HG03045 (cell line): ENCODE results near the gene MPPE1.
"Not testable (repeated sequence)": the region's sequence is repeated elsewhere in the genome, so short reads cannot be mapped to it uniquely, and the experiment has no call there.

ENCODE experiments used
- ATAC-seq: cut with Tn5 transposase; IDR thresholded peaks from one replicate; pipeline ENCODE4 v1.9.1; 2021; ENCODE audit warnings: mild to moderate bottlenecking, moderate library complexity; ENCODE audit not compliant: unreplicated experiment

The MPPE1 gene

GRCh38 chr18:11908182-11909060 lies at the start of gene MPPE1:
Gene MPPE1, minus strand, starts transcription at chr18:11908317. Its CDS starts 11,053 bp downstream, at chr18:11897264.
- ATAC-seq = peak; percentile 86

DNA sequence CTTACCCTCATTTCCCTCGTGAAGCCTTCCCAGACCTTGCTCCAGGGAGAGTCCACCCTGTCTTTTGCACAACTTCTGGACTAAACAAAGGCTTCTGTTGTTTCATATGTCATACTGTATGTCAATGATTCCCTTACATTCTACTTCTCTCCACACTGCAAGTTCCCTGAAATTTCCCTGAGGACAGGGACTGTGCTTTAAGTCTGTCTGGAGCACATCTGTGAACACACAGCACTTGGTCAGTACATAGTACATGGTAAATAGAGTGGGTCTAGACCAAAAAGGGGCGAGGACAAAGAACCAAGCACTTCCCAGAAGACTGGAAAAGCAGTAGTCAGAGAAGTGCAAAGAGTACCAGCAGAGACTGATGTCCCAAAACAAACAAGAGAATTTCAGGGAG lies 49.5 kb upstream of the MPPE1 start:
- ATAC-seq = no peak

GRCh38 chr18:11956371-11957308 lies 48.5 kb upstream of the MPPE1 start:
- ATAC-seq = no peak

DNA sequence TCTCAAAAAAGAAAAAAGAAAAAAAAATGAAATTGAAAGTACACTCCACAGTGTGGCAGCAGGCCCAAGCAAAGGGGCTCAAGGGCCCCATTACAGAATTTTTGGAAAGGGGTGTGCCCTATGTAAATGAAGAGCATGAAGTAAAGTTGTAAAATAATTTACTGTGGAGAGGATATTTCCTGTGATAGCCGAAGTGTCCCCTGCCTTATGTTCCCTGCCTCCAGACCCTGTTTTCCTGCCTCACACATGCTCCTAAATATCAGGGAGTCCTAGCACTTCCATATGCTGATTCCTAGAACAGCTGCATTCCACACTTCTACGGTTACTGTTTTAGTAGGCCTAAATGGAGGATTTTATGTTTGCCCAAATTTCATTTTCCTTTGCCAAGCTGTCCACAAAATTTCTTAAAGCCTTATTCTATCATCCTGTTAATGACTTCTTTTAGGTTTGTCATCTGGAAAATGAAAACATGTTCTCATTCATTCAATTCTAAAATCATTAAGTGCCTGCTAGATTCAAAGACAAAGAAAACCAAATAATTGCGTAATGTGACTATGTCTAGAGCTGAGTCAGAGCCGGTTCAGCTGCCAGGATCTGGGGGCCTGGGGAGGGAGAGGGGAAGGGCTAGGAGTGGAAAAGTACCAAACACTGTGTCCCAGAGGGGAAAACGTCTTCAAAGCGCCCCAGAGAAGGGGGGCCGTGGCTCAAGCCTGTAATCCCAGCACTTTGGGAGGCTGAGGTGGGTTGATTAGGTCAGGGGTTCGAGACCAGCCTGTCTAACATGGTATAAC lies 47.3 kb upstream of the MPPE1 start:
- ATAC-seq = no peak

- no peak for ATAC-seq
Measured at GRCh38 chr18:11953113-11953512, 45.0 kb upstream of the MPPE1 start.

- ATAC-seq = no peak
Measured at GRCh38 chr18:11951390-11951851, 43.3 kb upstream of the MPPE1 start.

- no peak for ATAC-seq
Measured at GRCh38 chr18:11950824-11951223, 42.7 kb upstream of the MPPE1 start.

DNA sequence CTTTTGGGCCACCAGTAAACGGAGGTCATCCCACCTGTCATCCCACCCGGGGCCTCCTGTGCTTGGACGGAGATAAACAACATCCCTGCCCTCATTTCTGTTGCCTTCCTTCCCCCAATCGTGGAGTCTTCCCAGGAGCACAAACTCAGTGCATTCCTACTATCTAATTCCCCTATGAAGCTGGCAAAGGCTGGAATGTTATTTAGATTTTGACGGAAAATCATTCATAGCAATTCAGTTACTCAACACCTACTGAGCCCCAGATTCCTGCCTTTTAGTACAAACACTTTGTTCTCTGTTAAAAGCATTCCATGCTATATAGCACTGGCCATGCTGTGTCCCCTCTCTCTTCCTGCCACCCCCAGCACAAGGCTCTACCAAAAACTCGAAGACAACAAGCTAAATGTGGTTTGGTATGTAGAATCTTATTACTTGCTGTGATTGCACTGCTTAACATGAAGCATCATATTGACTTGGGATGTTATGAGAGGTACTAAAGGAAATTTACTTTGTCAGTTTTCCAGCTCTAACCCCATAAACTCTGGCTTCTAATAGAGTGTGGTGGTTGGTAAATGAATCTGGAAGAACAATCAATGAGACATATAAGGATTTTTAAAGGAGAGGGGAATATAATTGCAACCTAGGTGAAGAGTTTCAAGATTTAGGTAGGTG lies 40.9 kb upstream of the MPPE1 start:
- no peak for ATAC-seq

DNA sequence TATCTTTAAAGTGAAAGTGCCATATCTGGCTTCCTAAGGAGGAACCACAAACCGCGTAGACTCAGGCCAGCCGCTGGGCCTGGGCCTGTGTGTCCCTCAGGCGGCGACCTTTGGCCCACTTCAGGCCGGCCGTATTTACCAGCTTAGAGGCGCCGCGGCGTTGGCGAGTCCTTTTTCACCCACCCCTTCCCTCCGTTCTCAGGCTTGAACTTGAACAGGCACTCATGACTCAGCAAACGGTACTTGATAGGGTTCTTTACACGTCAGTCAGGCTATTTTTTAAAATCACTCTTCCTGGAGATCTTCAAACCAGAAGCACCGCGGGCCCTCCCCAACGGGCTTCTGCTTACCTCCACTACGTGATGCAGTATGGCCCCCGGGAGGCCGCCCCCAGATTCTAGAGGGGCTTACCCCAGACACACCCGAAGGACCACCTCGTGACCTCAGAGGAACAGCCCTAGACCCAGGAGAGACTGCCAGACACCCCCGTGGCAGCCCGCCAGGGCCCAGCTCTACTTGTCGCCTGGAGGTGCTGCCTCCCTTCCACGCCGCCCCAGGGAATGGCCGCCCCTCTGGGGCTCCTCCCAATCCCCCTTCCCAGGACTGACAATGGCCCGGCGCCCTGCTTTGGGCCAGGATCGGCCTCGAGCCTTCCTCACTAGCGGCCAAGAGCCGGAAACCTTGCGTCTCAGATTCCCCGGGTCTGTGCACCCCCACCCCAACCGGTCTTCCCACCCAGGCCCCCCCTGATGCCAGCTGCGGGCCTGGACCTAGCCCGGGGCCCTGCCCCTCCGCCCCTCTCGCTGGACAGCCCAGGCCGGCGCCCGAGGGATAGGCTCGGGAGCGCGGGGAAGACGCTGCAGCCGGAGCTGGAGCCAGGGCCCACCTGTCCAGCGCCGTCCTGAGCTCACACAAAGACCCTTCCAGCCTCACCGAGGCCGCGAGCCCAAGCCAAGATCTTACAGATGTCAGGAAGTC lies 39.4 kb upstream of the MPPE1 start:
- peak; percentile 91 for ATAC-seq

- ATAC-seq = no peak
Measured at GRCh38 chr18:11946756-11947155, 38.6 kb upstream of the MPPE1 start.

DNA sequence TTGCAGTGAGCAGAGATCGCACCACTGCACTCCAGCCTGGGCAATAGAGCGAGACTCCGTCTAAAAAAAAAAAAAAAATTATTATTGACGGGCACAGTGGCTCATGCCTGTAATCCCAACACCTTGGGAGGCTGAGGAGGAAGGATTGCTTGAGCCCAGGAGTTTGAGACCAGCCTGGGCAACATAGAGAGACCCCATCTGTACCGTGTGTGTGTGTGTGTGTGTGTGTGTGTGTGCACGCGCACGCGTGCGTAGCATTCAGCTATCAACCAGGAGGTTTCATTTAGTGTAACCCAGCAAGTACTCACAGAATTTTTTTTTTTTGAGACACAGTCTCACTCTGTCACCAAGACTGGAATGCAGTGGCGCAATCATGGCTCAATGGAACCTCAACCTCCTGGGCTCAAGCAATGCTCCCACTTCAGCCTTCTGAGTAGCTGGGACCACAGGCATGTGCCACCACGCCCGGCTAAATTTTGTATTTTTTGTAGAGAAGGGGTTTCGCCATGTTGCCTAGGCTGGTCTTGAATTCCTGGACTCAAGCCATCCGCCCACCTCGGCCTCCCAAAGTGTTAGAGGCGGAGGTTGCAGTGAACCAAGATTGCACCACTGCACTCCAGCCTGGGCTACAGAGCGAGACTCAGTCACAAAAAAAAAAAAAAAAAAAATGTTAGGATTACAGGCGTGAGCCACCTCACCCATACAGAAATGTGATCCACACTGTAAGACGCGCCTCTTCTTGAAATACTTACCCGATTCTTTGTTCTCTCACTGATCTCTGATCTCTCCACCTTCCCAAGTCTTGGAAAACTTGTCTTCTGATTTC lies 37.9 kb upstream of the MPPE1 start:
- ATAC-seq = not testable (repeated sequence)

DNA sequence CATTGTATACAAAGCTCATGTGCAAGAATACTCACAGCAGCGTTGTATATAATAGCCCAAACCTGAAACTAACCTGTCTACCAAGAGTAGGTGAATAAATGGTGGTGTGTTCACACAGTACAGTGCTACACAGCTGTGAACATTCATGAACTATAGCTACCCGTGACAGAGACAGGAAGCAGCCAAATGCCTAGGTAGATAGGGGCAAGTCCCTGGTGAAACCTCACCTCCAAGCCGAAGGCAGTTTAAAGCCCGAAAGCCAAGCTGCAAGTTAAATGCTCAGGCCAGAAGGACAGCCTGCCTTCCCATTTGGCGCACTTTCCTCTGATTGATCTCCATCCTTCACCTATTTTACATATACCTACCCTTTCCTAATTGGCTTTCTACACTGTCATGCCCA lies 36.7 kb upstream of the MPPE1 start:
- no peak for ATAC-seq

DNA sequence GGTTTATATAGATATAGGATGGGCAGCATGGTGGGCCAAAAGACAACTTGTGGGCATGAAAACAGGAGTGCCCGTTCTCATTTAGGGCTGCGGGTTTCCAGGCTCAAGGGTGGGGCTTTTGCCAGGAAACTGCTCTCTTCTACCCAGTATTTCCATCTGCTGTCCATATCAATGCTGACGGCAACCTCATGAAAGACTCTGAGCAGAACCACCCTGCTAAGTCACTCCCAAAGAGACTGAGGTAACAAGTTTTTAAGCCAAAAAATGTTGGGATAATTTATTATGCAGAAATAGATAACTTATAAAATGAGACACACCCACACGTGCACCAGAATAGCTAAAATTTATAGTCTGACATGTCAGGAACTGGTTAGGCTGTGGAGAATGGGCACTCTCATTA lies 36.1 kb upstream of the MPPE1 start:
- ATAC-seq = no peak

DNA sequence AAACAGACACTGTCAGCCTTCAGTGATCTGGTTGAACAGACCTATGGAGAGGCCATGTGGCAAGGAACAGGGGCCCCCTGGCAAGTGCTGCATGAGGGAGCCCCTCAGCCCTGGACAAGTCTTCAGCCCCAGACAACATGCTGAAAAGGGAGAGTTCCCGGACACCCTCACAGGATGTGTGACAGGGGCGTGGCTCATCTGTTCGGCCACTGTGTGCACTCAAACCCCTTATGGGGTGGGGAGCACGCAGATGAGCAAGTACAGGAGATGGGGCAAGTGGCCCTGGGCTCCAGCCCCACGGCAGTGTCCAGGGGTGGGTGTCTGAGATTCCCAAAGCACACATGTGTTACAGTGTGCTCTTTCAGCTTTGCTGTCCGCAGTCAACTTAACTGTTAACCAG lies 35.4 kb upstream of the MPPE1 start:
- no peak for ATAC-seq

- ATAC-seq = no peak
Measured at GRCh38 chr18:11940956-11941355, 32.8 kb upstream of the MPPE1 start.

GRCh38 chr18:11937874-11938478 lies 29.9 kb upstream of the MPPE1 start:
- no peak for ATAC-seq

DNA sequence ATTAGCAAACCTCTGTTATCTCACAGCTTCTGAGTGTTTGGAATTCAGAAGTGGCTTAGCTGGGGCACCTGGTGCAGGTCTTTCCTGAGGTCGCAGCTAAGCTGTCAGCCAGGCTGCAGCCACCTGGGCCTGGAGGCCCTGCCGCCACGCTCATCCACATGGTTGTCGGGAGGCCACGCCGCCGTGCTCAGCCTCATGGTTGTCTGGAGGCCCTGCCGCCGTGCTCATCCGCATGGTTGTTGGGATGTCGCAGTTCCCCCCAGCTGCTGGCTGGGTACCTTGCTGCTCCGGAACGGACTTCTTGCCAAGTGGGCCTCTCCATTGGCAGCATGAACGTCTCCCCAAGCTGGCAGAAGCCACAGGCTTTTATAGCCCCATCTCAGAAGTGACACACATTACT lies 24.3 kb upstream of the MPPE1 start:
- ATAC-seq = no peak

DNA sequence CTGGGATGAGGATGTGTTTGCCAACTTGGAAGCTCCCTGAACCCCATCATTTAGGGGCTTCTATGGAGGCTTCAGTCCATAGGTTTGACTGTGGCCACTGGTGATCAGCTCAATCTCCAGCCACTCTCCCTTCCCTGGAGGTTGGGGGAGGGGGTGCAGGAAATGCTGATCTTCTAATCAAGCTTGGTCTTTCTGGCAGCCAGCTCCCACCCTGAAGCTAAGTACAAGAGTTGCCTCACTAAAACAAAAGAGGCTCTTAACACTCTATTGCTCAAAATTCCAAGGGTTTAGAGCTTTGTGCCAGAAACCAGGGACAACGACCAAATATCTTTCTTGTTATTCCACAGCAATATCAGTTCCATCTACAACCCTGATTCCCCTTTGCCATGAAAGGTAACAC lies 19.4 kb upstream of the MPPE1 start:
- no peak for ATAC-seq
